Prostate gland (tissue), 2 donors: Measurements from ENCODE around the gene MAD1L1. TPM values are rescaled to one million over a fixed set of nuclear protein-coding genes. Genes with fewer than 3 reads are reported as not detected.

ENCODE experiments used
- DNase-seq: peaks from one replicate; pipeline ENCODE4 v3.0.0-alpha.2; 2019; ENCODE audit warnings: low spot score
- H3K27ac ChIP-seq, 2 donors: fragments of 200-600 bp; sonication (generic); 2 replicates each; pipeline ENCODE4 v1.5.1; 2017 to 2019
- H3K27me3 ChIP-seq: fragments of 200-600 bp; sonication (generic); replicated peaks from 2 replicates; pipeline ENCODE4 v1.5.1; 2019; ENCODE audit not compliant: insufficient read depth
- H3K36me3 ChIP-seq, 2 donors: fragments of 200-600 bp; sonication (generic); 1 replicate in 1 of 2; 2 replicates in 1 of 2; pipeline versions ENCODE4 v1.5.1 to v1.8.1; 2017 to 2019
- H3K4me1 ChIP-seq: fragments of 200-600 bp; sonication (generic); replicated peaks from 2 replicates; pipeline ENCODE4 v1.5.1; 2019
- H3K4me3 ChIP-seq, 2 donors: fragments of 200-600 bp; sonication (generic); 2 replicates each; pipeline ENCODE4 v1.5.1; 2017 to 2019
- H3K9me3 ChIP-seq: fragments of 200-600 bp; sonication (generic); 2 replicates; pipeline ENCODE4 v1.5.1; 2017
- CTCF ChIP-seq, 4 experiments: fragments of 200-600 bp in 2 of 4; fragments of 450-650 bp in 2 of 4; sonication (generic) in 2 of 4; IDR thresholded peaks; 1 replicate in 3 of 4; 2 replicates in 1 of 4; pipeline ENCODE4 v1.5.1; 2016 to 2019; ENCODE audit warnings: antibody characterized with exemption in 4 of 4, mild to moderate bottlenecking in 2 of 4, moderate library complexity in 2 of 4
- POLR2A ChIP-seq: fragments of 450-650 bp; IDR thresholded peaks from one replicate; pipeline ENCODE4 v1.6.1; 2016; ENCODE audit warnings: antibody characterized with exemption, mild to moderate bottlenecking
- POLR2AphosphoS5 ChIP-seq: sonication (generic); formaldehyde crosslinking; IDR thresholded peaks from one replicate; pipeline ENCODE4 v1.6.1; 2017; ENCODE audit warnings: antibody characterized with exemption
- WGBS: methylation state at CpG from one replicate; pipeline ENCODE4 v1.1.5; 2018; 5-methylcytosine and 5-hydroxymethylcytosine counted together
- intact Hi-C: fragments of 100-400 bp; cut with DNase I; formaldehyde crosslinking; loops from one replicate; pipeline ENCODE4 v1.14.2; 2022
- total RNA-seq, 2 donors: library from RNA; depleted of rRNA; stranded (reverse); fragments of >200 nt; gene quantifications; one replicate each; pipeline ENCODE4 v1.1.0, GENCODE V29; 2016

The MAD1L1 gene
- total RNA-seq, 2 donors from 2014 or later: 79.3 to 91.9 TPM

- H3K9me3 ChIP-seq: no peaks in the 10 kb centered on the region
- DNase-seq: no peak
- H3K4me3 ChIP-seq: no peak overlapping the region
- intact Hi-C loops: loop anchor here (5.0 kb wide), 1 partner anchor 48 kb away; no protein-coding TSS in a partner anchor
- peaks cover 6% of the 10 kb centered on the region for H3K4me1 ChIP-seq
- TF ChIP-seq POLR2A (no peak), CTCF (IDR thresholded peaks at IDR 0.05) (no peak), POLR2AphosphoS5 (no peak)
- H3K27me3 ChIP-seq: no peaks in the 10 kb centered on the region
- no peaks in the 10 kb centered on the region for H3K36me3 ChIP-seq
- 94% methylated on average over 17 of the region's 17 CpGs for WGBS
- no peak overlapping the region for H3K27ac ChIP-seq
Measured at GRCh38 chr7:2154831-2155230, 77.9 kb downstream of the MAD1L1 start.

- no peak for DNase-seq
- Histone ChIP-seq H3K4me3 (no peak overlapping the region), H3K36me3 (no peaks in the 10 kb centered on the region), H3K27me3 (no peaks in the 10 kb centered on the region), H3K9me3 (no peaks in the 10 kb centered on the region), H3K27ac (no peak overlapping the region), H3K4me1 (peaks cover 6% of the 10 kb centered on the region)
- intact Hi-C loops: no loop called here
- TF ChIP-seq POLR2A (no peak), CTCF (IDR thresholded peaks at IDR 0.05) (no peak), POLR2AphosphoS5 (no peak)
- WGBS: 90% methylated on average over 6 of the region's 6 CpGs
Measured at GRCh38 chr7:2154121-2154520, 78.6 kb downstream of the MAD1L1 start.

GRCh38 chr7:2152646-2153045 is 80.1 kb downstream of the MAD1L1 start:
- intact Hi-C loops: no loop called here
- no peak overlapping the region for H3K27ac ChIP-seq
- H3K36me3 ChIP-seq: no peaks in the 10 kb centered on the region
- no peaks in the 10 kb centered on the region for H3K9me3 ChIP-seq
- no peak overlapping the region for H3K4me3 ChIP-seq
- H3K27me3 ChIP-seq: no peaks in the 10 kb centered on the region
- WGBS: 90% methylated on average over 9 of the region's 9 CpGs
- peaks cover 6% of the 10 kb centered on the region for H3K4me1 ChIP-seq
- TF ChIP-seq POLR2AphosphoS5 (no peak), POLR2A (no peak), CTCF (IDR thresholded peaks at IDR 0.05) (no peak)
- no peak for DNase-seq

GRCh38 chr7:2151801-2152612 is 80.7 kb downstream of the MAD1L1 start:
- no peak for TF ChIP-seq POLR2AphosphoS5
- no peak for TF ChIP-seq POLR2A
- no peak for TF ChIP-seq CTCF (IDR thresholded peaks at IDR 0.05)
- Histone ChIP-seq H3K4me1 (peaks cover 2% of the 10 kb centered on the region), H3K27ac (no peak overlapping the region), H3K9me3 (no peaks in the 10 kb centered on the region), H3K27me3 (no peaks in the 10 kb centered on the region), H3K4me3 (no peak overlapping the region), H3K36me3 (no peaks in the 10 kb centered on the region)
- intact Hi-C loops: no loop called here
- WGBS: 92% methylated on average over 21 of the region's 24 CpGs
- DNase-seq: no peak

GRCh38 chr7:2151237-2151636 is 81.5 kb downstream of the MAD1L1 start:
- intact Hi-C loops: no loop called here
- Histone ChIP-seq H3K27ac (no peak overlapping the region), H3K4me3 (no peak overlapping the region), H3K9me3 (no peaks in the 10 kb centered on the region), H3K27me3 (no peaks in the 10 kb centered on the region), H3K4me1 (no peaks in the 10 kb centered on the region), H3K36me3 (no peaks in the 10 kb centered on the region)
- WGBS: 87% methylated on average over 8 of the region's 8 CpGs
- no peak for DNase-seq
- no peak for TF ChIP-seq CTCF (IDR thresholded peaks at IDR 0.05)
- TF ChIP-seq POLR2AphosphoS5: no peak
- no peak for TF ChIP-seq POLR2A
